Coronary artery (tissue), 2 donors: ENCODE results near the gene CNGB1.

Experiments
- DNase-seq: peaks from one replicate; pipeline ENCODE4 v3.0.0-alpha.2; 2017; ENCODE audit warnings: low spot score
- H3K27ac ChIP-seq, 2 donors: fragments of 200-600 bp; sonication (generic); one replicate each; pipeline ENCODE4 v1.5.1; 2016 to 2019
- H3K4me3 ChIP-seq: fragments of 200-600 bp; sonication (generic); 2 replicates; pipeline ENCODE4 v1.5.1; 2016; ENCODE audit warnings: mild to moderate bottlenecking, moderate library complexity
- TF ChIP-seq, protein P1 (sequence below): fragments of 200-600 bp; sonication (generic); IDR thresholded peaks from one replicate; pipeline ENCODE4 v1.5.1; 2019; ENCODE audit warnings: antibody characterized with exemption

Gene CNGB1

DNA sequence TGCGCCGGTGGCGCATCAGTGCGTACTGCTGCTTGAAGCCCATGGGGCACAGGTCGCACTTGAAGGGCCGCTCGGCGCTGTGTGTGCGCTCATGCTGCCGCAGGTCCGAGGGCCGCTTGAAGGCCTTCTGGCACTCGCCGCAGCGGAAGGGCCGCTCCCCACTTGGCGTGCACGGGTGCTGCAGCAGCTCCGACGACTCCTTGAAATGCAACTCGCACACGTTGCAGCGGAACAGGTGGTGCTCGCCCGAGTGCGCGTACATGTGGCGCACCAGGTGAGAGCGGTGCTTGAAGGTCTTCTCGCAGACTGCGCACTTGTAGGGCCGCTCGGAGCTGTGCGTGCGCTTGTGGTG is 26.2 kb upstream of the CNGB1 start:
- no peak overlapping the region for H3K4me3 ChIP-seq
- H3K27ac ChIP-seq: no peak overlapping the region
- no peak for DNase-seq
- TF ChIP-seq, protein P1, sequence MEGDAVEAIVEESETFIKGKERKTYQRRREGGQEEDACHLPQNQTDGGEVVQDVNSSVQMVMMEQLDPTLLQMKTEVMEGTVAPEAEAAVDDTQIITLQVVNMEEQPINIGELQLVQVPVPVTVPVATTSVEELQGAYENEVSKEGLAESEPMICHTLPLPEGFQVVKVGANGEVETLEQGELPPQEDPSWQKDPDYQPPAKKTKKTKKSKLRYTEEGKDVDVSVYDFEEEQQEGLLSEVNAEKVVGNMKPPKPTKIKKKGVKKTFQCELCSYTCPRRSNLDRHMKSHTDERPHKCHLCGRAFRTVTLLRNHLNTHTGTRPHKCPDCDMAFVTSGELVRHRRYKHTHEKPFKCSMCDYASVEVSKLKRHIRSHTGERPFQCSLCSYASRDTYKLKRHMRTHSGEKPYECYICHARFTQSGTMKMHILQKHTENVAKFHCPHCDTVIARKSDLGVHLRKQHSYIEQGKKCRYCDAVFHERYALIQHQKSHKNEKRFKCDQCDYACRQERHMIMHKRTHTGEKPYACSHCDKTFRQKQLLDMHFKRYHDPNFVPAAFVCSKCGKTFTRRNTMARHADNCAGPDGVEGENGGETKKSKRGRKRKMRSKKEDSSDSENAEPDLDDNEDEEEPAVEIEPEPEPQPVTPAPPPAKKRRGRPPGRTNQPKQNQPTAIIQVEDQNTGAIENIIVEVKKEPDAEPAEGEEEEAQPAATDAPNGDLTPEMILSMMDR: no peak

DNA sequence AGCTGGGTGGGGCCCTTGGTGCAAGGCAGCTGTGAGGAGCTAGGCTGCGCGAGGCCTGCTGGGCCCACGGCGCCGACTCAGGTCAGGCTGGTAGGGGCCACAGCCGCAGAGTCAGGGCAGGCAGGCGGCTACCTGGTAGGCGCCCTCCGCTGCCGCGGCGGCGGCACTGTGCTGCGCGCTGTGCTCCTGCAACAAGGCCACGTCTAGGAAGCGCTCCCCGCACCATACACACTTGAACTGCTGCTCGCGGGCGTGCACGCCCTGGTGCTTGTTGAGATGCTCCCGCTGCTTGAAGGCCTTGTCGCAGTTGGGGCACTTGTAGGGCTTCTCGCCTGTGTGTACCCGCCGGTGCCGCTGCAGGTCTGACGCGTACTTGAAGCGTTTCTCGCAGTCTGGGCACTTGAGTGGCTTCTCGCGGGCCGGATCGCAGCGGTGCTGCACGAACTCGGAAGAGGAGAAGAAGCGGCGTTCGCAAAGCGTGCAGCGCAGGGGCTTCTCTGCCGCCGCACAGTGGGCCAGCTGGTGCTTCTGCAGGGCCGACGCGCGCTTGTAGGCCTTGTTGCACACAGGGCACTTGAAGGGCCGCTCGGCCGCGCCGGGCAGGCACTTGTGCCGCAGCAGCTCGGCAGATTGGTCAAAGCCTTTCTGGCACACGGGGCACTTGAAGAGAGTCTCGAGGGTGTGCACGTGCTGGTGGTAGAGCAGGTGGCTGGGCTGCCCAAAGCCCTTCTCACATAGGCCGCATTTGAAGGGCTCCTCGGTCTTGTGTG is 25.7 kb upstream of the CNGB1 start:
- TF ChIP-seq, protein P1: no peak
- Histone ChIP-seq H3K27ac (no peak overlapping the region), H3K4me3 (no peak overlapping the region)
- no peak for DNase-seq

DNA sequence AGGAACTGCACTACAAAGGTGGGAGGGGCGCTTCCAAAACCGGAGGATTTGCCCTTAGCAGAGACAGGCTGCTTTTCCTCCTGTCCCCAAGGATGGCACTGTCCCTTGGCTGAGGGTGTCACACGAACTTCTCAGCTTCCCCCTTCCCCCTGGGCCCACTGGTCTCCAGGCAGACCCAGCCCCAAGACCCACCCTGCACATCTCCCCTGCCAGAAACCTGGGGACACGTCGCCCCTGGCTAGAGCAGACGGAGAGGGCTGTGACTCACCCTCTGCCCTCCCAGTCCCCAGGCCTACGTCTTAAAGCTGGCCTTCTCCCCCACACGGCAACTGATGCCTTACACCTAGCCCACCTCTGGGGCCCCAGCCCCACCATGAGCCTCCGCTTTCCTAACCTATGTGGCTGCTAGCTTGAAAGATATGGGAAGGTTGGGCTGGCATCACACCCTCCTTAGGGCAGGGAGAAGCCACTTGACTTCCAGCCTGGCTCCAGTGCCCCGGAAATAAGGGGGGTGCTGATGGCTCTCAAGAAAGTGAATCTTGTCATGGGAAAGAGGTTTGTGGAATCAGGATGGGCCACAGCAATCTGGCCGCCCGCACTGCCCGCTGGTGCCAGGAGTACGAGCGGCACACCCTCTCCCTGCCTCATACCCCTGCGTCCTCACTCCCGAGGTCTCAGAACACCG is 24.9 kb upstream of the CNGB1 start:
- DNase-seq: no peak
- no peak overlapping the region for H3K4me3 ChIP-seq
- H3K27ac ChIP-seq: no peak overlapping the region
- TF ChIP-seq, protein P1: no peak

DNA sequence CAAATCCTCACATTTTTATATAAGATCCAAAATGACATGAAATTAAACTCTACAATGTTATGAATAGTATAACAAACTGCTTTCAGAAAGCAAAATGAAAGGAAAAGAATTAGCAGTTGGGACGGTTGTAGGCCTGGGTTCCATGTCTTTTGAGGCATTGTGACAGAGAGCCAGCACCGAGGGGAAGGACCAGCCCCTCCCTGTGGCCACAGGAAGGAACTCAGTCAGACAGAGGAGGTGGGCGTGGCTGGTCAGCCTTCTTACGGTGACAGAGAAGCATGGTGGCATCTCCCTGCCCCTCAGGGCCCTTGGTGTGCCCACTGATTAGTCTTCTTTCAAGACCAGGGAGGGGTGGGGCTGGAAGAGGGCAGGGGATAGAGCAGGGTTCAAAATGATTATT is 23.9 kb upstream of the CNGB1 start:
- H3K27ac ChIP-seq: no peak overlapping the region
- no peak overlapping the region for H3K4me3 ChIP-seq
- TF ChIP-seq, protein P1: no peak
- no peak for DNase-seq

DNA sequence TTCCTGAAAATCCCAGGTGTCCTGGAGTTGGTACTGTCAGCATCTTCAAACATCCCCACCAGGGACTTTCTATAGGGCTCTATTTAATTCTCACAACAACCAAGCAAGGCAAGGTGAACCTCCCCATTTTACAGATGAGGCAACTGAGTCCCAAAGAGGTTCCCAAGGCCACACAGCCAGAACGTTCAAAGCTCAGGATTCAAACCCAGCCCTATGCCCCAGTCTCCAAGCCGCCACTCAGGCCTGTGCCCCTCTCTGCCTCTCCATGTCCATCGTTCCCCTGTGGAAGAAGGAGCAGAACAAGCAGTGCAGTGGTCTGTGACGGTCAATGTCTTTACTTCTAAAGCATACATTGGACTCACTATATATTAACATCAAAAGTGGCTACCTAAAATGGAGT is 23.4 kb upstream of the CNGB1 start:
- TF ChIP-seq, protein P1: no peak
- no peak overlapping the region for H3K27ac ChIP-seq
- no peak for DNase-seq
- H3K4me3 ChIP-seq: no peak overlapping the region

DNA sequence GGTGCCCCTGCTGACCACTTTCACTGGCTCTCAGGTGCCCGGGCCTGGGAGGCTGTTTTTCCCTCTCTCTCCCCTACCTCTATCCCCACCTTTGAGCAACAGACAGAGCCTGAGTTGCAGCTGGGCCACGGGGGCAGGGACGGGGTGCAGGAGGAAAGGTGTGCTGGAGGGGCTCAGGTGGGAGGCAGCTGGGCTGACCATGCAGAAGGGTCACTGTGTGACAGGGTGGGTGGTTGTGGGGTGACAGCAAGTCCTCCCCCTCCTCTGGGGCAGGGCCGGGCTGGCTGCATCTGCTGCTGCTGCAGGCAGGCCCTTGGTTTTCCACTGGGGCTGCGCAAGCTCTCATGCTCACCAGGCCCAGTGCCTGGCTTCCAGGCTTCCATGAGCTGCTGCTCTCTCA is 23.0 kb upstream of the CNGB1 start:
- DNase-seq: no peak
- no peak overlapping the region for H3K27ac ChIP-seq
- TF ChIP-seq, protein P1: no peak
- H3K4me3 ChIP-seq: no peak overlapping the region

DNA sequence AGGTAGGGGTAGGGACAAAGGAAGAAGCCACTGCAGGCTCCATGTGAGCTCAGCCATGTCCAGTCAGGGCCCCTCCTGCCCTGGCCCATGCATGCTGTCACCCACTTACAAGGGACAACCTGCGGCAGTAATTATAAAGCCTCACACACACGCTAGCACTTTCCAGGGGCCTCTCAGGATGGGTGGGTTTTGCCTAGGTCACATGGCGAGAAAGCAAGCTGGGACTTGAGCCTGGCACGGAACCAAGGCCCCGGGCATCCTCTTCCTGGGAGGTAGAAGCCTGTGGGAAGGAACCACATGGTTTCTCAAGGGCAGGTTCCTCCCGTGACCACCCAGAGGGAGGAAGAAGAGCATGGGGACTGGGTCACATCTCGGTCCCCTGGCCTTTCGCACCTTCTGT is 22.5 kb upstream of the CNGB1 start:
- DNase-seq: no peak
- Histone ChIP-seq H3K27ac (no peak overlapping the region), H3K4me3 (no peak overlapping the region)
- TF ChIP-seq, protein P1: no peak
